Stomach (tissue), 9 donors: Measurements from ENCODE around the gene JDP2. TPM values are rescaled to one million over a fixed set of nuclear protein-coding genes. Genes with fewer than 3 reads are reported as not detected.

Experiments
- DNase-seq, 2 donors: peaks; one replicate each; pipeline versions ENCODE4 v3.0.0 to v3.0.0-alpha.2; 2013 to 2019
- H3K27ac ChIP-seq, 5 donors: fragments of 200-600 bp in 4 of 5; sonication (generic) in 4 of 5; one replicate each; pipeline ENCODE4 v1.5.1; 2013 to 2019; ENCODE audit warnings: mild to moderate bottlenecking in 1 of 5, moderate library complexity in 1 of 5
- H3K27me3 ChIP-seq, 3 donors: fragments of 200-600 bp; sonication (generic); one replicate each; pipeline ENCODE4 v1.5.1; 2017 to 2019; ENCODE audit warnings: mixed run types in 1 of 3
- H3K36me3 ChIP-seq, 4 donors: fragments of 200-600 bp; sonication (generic); 1 replicate in 3 of 4; 2 replicates in 1 of 4; pipeline ENCODE4 v1.5.1; 2016 to 2019
- H3K4me1 ChIP-seq, 4 donors: fragments of 200-600 bp; sonication (generic); one replicate each; pipeline ENCODE4 v1.5.1; 2016 to 2019
- H3K4me3 ChIP-seq, 4 donors: fragments of 200-600 bp; sonication (generic) in 3 of 4; one replicate each; pipeline ENCODE4 v1.5.1; 2016 to 2019; ENCODE audit warnings: mild to moderate bottlenecking in 1 of 4
- H3K9me3 ChIP-seq, 4 donors: fragments of 200-600 bp; sonication (generic); one replicate each; pipeline ENCODE4 v1.5.1; 2016 to 2019
- EP300 ChIP-seq: sonication (generic); formaldehyde crosslinking; IDR thresholded peaks from one replicate; pipeline ENCODE4 v1.6.1; 2017; ENCODE audit warnings: antibody characterized with exemption
- POLR2A ChIP-seq, 4 donors: fragments of 450-650 bp; IDR thresholded peaks; one replicate each; pipeline ENCODE4 v1.6.1; 2016; ENCODE audit warnings: antibody characterized with exemption in 4 of 4, control low read depth in 2 of 4, mild to moderate bottlenecking in 1 of 4, moderate library complexity in 1 of 4
- POLR2AphosphoS5 ChIP-seq, 3 donors: sonication (generic); formaldehyde crosslinking; IDR thresholded peaks; one replicate each; pipeline ENCODE4 v1.6.1; 2016; ENCODE audit warnings: antibody characterized with exemption in 3 of 3
- WGBS, 5 donors: extraction: QIAGEN DNeasy Blood & Tissue Kit in 3 of 5; methylation state at CpG; one replicate each; pipeline versions ENCODE4 v1.1.5 to v1.1.7; 2013 to 2018; 5-methylcytosine and 5-hydroxymethylcytosine counted together
- intact Hi-C: fragments of 100-400 bp; cut with DNase I; formaldehyde crosslinking; loops from one replicate; pipeline ENCODE4 v1.15.1; 2023; ENCODE audit warnings: low total_unique reads
- polyA plus RNA-seq, 3 donors: library from polyadenylated mRNA; stranded (reverse); fragments of 200-250 nt; gene quantifications; one replicate each; pipeline ENCODE4 v1.2.3, GENCODE V29; 2013
- total RNA-seq, 5 donors: library from RNA; depleted of rRNA; stranded (reverse); fragments of >200 nt; gene quantifications; one replicate each; pipeline versions ENCODE4 v1.1.0 to v1.2.3, GENCODE V29; 2014 to 2016
- TF ChIP-seq, protein P1 (sequence below), 7 experiments: fragments of 450-650 bp in 4 of 7; fragments of 200-600 bp in 3 of 7; sonication (generic) in 3 of 7; IDR thresholded peaks; one replicate each; pipeline ENCODE4 v1.5.1; 2016 to 2019; ENCODE audit warnings: antibody characterized with exemption in 7 of 7, control low read depth in 2 of 7, mild to moderate bottlenecking in 1 of 7
- donor health status: healthy with polysubstance abuse.
- donor health status: Bipolar disorder and iron deficiency.
- donor health status: healthy.

Gene JDP2
- total and polyA plus RNA-seq, 8 donors, result 10.3 to 145 (median 31.6) TPM

DNA sequence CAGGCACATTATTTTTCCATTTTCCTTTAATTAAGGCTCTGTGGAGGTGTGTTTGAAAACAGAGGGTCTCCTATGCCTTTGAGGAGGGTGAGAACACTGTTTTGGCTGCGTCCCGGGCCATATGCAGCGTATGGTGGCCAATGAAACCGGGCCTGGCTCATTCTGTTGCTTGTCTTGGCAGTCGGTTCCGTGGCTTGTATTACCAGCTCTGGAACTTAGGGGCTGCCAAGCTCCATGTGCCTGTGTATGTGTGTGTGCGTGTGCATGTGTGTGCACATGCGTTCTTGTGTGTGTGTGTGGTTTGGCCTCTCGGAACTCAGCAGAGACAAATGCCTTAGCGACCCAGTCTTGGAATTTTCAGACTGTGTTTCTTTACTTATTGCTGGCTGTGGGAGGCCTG is 2.7 kb downstream of the JDP2 start:
- Histone ChIP-seq H3K27ac (peak overlapping the region in 4 of 5 donors; percentile 77 to 93 (median 88)), H3K4me3 (peak overlapping the region; percentile 8 to 77 (median 72)), H3K36me3 (peaks cover 8 to 35% (median 30%) of the 10 kb centered on the region in 4 donors), H3K4me1 (peaks cover 25 to 81% (median 57%) of the 10 kb centered on the region in 4 donors), H3K9me3 (no peaks in the 10 kb centered on the region), H3K27me3 (no peaks in the 10 kb centered on the region)
- 10 to 39% (median 30%) methylated on average over 10 of the region's 10 CpGs for WGBS, 5 donors
- peak; percentile 47 to 75 for DNase-seq
- intact Hi-C loops, result no loop called here
- TF ChIP-seq, protein P1, sequence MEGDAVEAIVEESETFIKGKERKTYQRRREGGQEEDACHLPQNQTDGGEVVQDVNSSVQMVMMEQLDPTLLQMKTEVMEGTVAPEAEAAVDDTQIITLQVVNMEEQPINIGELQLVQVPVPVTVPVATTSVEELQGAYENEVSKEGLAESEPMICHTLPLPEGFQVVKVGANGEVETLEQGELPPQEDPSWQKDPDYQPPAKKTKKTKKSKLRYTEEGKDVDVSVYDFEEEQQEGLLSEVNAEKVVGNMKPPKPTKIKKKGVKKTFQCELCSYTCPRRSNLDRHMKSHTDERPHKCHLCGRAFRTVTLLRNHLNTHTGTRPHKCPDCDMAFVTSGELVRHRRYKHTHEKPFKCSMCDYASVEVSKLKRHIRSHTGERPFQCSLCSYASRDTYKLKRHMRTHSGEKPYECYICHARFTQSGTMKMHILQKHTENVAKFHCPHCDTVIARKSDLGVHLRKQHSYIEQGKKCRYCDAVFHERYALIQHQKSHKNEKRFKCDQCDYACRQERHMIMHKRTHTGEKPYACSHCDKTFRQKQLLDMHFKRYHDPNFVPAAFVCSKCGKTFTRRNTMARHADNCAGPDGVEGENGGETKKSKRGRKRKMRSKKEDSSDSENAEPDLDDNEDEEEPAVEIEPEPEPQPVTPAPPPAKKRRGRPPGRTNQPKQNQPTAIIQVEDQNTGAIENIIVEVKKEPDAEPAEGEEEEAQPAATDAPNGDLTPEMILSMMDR (IDR thresholded peaks at IDR 0.05), result no peak
- peak in 1 of 3 donors; percentile 36 for TF ChIP-seq POLR2AphosphoS5 (IDR thresholded peaks at IDR 0.05)

DNA sequence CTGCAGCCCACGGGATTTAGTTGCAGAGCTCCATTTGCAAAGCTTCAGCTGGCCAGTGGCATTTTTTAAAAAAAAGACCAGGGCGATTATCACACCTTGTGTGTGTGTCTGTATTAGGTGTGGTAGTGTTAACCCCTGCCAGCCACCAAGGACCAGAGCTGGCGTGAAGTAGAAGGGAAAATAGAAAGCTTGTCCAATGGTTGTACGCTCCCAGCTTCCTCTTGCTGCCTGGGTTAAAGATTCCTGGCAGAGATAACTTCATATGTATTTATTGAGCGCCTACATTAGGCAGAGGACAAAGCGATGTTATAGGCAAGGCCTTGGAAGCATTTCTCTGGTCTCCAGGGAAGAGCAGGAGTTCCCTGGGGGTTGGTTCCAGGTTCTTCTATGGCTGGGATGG is 3.2 kb downstream of the JDP2 start:
- no peaks in the 10 kb centered on the region for H3K9me3 ChIP-seq
- WGBS, 5 donors, result 35 to 58% (median 47%) methylated on average over 6 of the region's 6 CpGs
- peak overlapping the region in 4 of 5 donors; percentile 77 to 93 (median 88) for H3K27ac ChIP-seq
- H3K4me3 ChIP-seq, result peak overlapping the region in 2 of 4 donors; percentile 8 to 69
- no peaks in the 10 kb centered on the region for H3K27me3 ChIP-seq
- DNase-seq, result no peak
- H3K4me1 ChIP-seq, result peaks cover 25 to 83% (median 59%) of the 10 kb centered on the region in 4 donors
- intact Hi-C loops, result no loop called here
- TF ChIP-seq, protein P1 (IDR thresholded peaks at IDR 0.05), result no peak
- no peak for TF ChIP-seq POLR2A (IDR thresholded peaks at IDR 0.05)
- no peak for TF ChIP-seq EP300
- TF ChIP-seq POLR2AphosphoS5 (IDR thresholded peaks at IDR 0.05), result no peak
- H3K36me3 ChIP-seq, result peaks cover 8 to 35% (median 34%) of the 10 kb centered on the region in 4 donors

DNA sequence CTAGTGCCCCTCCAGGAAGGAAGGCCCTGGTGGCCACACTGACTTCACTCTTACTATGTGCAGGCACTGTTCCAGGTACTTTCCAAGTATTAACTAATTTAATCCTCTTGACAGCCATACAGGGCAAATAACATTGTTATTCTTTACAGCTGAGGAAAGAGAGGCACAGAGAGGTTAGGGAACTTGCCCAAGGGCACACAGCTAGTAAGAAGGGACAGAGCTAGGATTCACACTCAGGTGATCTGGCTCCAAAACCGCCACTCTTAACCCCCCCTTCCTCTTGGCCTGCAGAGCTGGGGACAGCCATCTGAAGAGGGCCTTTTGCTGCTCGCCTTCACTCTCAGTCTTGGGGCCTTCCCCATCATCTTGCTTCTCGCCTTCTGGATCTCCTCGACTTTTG is 4.0 kb downstream of the JDP2 start:
- peaks cover 8 to 42% (median 38%) of the 10 kb centered on the region in 4 donors for H3K36me3 ChIP-seq
- no peak for TF ChIP-seq POLR2AphosphoS5 (IDR thresholded peaks at IDR 0.05)
- TF ChIP-seq, protein P1 (IDR thresholded peaks at IDR 0.05), result no peak
- no peak for TF ChIP-seq EP300
- no peak for TF ChIP-seq POLR2A (IDR thresholded peaks at IDR 0.05)
- H3K4me3 ChIP-seq, result no peak overlapping the region
- WGBS, 5 donors, result 86 to 97% (median 89%) methylated on average over 4 of the region's 4 CpGs
- no peak for DNase-seq
- H3K9me3 ChIP-seq, result no peaks in the 10 kb centered on the region
- no peaks in the 10 kb centered on the region for H3K27me3 ChIP-seq
- intact Hi-C loops, result no loop called here
- H3K4me1 ChIP-seq, result peaks cover 25 to 85% (median 63%) of the 10 kb centered on the region in 4 donors
- H3K27ac ChIP-seq, result peak overlapping the region in 2 of 5 donors; percentile 84 to 93

DNA sequence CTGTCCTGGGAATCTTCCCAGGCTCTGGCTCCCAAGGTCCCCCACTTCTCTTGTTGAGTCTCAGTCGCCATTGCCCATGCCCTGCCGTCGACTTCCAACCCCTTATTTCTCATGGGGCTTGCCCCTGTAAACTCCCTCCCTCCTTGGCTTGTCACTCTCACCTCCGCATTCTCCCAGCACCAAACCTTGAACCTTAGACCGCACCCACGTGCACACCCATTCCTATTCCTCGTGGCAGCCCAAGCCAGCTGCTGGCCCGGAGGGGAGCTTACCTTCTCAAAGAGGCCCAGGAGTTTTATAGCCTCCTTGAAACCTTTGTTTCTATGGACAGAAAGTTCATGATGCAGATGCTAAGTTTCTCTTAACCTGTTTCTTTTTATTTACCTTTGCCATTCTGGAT is 4.6 kb downstream of the JDP2 start:
- H3K27me3 ChIP-seq, result no peaks in the 10 kb centered on the region
- no peak overlapping the region for H3K27ac ChIP-seq
- peaks cover 21 to 85% (median 61%) of the 10 kb centered on the region in 4 donors for H3K4me1 ChIP-seq
- no peak overlapping the region for H3K4me3 ChIP-seq
- no peaks in the 10 kb centered on the region for H3K9me3 ChIP-seq
- H3K36me3 ChIP-seq, result peaks cover 8 to 46% (median 38%) of the 10 kb centered on the region in 4 donors
- no peak for DNase-seq
- TF ChIP-seq POLR2AphosphoS5 (IDR thresholded peaks at IDR 0.05), result no peak
- TF ChIP-seq POLR2A (IDR thresholded peaks at IDR 0.05), result no peak
- no peak for TF ChIP-seq EP300
- TF ChIP-seq, protein P1 (IDR thresholded peaks at IDR 0.05), result no peak
- intact Hi-C loops, result no loop called here
- WGBS, 5 donors, result 88 to 94% (median 90%) methylated on average over 8 of the region's 8 CpGs
